ENCODE data around the gene BPIFB6.

The BPIFB6 gene

DNA sequence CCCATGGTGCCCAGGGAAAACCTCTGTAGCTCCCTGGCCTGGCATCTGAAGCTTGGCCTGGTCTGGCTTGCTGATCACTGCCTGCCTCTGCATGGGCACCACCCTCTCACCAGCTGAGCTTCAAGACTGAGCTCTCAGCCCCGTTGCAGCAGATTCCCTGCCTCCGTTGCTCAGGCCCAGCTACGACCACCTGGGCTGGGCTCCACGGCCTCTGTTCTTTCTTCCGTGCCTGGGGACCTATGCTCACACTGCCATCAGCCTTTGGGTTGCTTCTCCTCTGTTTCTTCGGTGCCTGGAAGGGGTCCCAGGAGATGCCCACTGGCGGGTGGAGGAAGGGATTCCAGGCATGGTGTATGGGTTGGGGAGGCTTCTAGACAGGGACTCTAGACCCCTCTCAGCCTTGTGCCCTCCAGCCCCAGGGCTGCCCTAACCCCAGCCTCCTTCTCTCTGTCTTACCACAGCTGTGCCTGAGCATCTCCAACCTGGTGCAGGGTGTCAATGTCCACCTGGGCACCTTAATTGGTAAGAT, 14.8 kb upstream of the BPIFB6 start:
- no peak for DNase-seq

DNA sequence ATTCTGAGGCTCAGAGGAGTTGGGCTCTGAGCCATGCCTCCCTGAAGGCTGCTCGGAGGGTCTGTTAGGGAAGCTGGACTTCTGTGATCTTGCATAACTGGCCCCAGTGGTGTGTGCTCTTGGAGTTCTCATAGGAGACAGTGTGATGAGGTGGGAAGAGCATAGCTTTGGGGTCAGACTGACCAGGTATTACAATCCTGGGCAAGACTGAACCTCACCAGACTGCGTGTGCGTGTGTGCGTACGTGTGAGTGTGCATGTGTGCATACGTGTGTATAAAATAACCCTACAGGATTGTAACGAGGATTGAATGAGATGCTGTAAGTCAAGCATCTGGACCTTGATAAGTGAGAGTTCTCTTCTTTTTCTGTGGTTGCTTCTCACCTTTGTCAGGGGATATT, 13.9 kb upstream of the BPIFB6 start:
- no peak for DNase-seq

DNA sequence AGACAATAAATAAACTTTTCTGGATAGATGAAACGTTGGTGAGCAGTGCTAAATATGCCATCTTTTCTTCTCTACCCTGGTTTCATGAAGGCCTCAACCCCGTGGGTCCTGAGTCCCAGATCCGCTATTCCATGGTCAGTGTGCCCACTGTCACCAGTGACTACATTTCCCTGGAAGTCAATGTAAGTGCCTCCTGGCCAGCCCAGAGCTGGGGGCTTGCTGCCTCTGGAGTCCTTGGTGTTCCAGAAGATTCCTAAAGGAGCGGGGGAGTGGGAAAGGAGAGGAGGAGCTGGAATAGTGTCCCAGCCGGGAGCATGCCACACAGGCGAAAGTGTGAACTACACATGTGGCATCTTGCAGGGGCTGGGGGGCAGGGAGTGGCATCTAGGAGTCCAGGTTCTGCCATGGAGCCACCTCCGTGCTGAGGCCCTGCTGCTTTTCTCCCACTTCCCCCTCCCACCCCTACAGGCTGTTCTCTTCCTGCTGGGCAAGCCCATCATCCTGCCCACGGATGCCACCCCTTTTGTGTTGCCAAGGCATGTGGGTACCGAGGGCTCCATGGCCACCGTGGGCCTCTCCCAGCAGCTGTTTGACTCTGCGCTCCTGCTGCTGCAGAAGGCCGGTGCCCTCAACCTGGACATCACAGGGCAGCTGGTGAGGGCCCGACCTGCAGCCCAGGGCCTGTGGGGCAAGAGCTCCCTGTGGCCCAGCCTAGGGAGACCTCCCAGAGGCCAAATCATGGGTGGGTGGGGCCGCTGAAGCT, 13.1 kb upstream of the BPIFB6 start:
- no peak for DNase-seq

DNA sequence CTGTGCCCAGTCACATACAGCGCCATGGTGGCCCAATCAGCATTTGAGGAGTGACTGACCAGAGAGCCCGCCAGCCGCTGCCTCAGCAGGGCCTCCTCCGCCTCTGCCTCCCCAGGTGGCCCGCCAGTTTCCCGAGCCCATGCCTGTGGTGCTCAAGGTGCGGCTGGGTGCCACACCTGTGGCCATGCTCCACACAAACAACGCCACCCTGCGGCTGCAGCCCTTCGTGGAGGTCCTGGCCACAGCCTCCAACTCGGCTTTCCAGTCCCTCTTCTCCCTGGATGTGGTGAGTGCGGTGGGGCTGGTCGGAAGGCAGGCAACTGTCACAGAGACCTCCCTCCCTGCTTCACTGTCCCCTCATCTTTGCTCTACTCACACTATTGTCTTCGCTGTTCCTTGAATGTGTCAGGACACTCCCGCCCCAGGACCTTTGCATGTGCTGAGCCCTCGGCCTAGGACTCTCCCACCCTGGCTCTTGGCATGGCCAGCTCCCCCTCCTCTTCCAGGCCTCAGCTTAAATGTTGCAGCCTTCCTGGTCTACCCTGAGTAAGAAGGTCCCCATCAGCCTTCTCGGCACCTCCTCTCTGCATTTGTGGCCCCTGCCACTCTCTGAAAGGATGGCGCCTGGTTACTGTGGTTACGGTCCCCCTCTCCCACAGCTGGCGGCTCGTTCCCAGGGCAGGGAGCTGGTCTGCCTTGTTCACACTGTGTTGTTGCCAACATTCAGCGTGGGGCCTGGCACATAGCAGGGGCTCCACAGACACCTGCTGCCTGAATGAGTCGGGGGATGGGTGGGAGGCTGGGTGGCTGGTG, 11.8 kb upstream of the BPIFB6 start:
- no peak for DNase-seq

DNA sequence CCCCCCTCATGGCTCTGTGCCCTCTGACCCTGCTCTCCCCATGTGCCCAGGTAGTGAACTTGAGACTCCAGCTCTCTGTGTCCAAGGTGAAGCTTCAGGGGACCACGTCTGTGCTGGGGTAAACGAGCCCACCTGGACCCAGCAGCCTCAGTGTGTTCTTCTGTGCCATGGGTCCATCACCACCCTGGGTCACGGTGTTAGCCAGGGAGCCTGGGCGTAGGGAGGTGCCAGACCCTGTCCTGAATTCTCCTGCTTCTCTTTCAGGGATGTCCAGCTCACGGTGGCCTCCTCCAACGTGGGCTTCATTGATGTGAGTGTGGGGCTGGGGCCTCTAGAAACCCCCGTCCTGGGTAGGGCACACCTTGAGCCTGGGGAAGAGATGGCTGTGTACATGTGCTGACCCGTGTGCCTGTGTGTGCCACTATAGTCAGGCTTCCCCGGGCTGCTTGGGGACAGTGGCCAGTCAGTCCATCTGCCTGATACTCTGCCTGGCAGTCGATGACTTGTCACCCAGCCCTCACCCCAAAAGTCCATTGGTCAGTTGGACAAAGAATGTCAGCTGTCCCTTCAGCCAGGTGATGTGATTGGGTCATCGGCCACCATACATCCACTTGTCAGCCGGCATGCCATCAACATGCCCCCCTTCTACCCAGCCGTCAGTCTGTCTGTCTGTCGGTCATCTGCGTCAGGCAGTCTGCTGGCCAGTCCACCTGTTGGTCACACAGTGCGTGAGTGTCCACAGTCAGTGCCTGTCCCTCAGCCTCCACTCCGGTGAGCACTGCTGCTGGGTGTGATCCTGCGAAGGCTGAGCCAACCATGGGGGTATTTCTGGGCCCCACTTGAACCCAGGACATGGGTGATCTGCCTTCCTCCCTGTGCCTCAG, 10.9 kb upstream of the BPIFB6 start:
- no peak for DNase-seq

DNA sequence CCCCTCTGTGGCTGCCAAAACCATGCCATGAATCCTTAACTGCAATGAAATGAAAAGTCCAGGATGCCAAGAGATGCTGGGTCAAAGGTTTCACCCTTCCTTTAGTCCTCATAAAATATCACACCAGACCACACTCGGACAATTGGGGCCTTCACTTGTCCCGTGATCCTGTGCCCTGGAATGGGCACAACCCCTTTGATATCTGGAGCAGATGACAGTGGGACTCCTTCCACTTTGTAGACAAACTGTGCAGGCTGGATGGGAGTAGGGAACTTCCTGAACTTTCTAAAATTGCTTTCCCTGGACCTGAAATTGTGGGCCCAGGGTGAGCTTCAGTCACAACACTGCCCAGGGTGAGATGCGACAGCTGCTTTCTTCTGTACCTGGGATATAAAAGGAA, 9.6 kb upstream of the BPIFB6 start:
- DNase-seq: no peak

DNA sequence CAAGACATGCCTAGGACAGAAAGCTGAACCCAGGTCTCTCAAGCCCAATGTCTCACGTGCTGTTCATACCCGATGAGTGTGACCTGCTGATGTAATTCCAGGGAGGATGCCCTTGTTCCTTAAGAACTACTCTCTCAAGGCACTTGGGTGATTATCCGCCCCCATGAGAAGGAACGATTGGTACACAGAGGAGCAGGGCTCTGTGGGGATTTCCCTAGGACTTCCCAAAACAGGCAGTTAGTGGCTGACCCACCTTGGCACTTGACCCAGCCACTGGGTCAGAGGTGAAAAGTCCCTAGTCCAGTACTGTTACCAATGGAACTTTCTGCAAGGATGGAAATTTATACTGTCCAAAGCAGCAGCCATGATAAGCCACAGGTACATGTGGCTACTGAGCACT, 9.2 kb upstream of the BPIFB6 start:
- no peak for DNase-seq

DNA sequence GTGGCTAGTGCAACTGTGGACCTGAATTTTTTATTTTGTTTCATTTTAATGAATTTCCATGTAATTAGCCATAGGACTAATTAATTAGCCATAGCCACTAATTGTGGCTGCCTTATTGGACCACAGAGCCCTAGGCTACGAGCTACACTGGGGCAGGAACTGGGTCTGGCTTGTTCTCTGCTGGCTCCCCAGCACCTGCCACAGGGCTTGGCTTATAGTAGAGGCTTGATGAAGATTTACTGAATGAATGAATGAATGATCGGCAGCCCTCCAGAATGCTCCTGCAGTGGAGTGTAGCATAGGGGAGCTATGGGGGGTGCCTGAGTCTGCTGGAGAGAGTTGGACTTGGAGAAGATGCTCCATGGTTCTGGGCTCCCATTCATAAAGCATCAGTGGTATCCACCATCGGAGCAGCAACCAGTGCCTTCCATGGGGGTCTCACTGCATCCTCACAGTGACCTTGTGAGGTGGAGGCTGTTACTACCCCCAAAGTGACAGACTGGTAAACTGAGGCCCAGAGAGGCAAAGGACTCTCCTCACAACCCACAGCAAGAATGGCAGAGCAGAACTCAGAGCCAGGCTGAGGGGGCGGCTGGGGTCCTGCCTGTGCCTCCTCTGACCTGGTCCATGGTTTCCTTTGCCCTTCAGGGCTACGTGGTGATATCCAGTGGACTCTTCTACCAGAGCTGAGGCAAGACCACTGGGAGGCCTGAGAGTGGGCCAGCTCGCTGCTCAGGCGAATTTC, 8.6 kb upstream of the BPIFB6 start:
- DNase-seq: no peak

DNA sequence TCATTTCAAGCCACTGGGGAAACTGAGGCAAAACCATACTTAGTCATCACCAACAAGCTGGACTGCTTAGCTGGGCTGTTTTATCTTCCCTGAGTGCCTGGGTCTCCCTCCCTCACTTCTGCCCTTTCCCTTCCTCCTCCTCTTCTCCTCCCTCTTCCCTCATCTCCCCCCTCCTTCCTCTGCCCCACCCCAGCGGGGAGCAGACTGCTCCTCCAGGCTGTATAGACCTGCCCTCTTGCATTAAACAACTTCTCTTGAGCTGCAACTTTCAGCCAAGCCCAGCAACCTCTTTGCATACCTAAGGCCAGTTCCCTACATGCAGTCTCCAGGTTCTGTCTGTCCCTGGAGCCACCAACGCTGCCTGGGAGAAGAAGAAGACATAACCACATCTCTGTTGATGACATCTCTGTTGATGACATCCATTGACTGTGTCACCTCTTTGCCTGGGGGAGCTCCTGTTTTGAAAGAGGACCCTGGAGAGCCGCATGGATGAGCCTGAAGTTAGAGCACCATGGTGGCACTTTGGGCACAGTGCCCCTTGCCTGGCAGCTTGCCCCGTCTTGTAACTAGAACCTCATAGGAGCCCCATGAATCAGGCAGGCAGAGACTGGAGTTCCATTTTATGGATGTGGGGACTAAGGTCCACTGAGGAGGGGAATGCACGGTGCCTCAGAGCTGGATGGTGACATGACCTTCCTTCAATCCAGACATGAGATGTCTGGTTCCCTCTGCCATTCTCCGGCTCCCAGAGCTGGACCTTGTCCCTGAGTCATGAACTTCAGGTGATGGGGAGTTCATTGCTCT, 7.8 kb upstream of the BPIFB6 start:
- no peak for DNase-seq

DNA sequence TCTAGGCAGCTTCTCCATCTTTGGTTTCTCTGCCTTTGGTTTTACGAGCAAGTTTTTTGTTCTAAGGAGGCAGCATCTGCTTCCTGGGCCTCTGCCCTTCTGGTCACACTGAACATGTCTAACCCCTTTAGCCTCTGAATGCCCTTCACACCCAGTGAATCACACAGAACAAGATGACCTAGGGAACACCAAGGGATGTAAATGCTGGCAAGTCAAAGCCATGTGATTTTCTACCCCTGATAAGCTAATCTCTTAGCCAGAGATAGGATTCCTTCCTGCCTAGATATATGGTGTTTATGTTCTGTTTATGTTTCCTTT, 7.2 kb upstream of the BPIFB6 start:
- no peak for DNase-seq

DNA sequence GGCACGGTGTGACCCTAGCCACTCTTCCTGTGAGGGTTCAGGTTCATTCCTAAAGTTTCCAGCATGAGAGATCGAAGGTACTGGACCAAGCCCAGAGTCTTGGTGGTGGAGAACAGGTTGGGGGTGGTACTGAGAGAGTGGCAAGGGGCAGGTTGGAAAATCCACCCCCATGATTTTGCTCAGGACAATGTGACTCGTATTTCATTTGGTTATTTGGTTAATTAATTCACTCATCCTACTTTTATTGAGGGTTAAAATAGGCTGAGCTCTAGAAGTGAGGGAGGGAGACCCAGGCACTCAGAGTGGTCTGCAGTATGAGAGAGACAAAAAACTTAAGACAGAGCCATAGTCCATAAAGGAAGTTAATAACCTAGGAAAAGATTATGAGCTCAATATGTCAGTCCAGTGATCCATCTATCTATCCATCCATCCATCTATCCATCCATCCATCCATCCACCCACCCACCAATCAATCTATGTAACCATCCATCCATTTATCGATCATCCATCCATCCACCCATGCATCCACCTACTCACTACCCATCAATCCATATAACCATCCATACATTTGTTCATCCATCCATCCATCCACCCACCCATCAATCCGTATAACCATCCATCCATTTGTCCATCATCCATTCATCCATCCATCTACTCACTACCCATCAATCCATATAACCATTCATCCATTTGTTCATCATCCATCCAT, 6.7 kb upstream of the BPIFB6 start:
- DNase-seq: no peak

DNA sequence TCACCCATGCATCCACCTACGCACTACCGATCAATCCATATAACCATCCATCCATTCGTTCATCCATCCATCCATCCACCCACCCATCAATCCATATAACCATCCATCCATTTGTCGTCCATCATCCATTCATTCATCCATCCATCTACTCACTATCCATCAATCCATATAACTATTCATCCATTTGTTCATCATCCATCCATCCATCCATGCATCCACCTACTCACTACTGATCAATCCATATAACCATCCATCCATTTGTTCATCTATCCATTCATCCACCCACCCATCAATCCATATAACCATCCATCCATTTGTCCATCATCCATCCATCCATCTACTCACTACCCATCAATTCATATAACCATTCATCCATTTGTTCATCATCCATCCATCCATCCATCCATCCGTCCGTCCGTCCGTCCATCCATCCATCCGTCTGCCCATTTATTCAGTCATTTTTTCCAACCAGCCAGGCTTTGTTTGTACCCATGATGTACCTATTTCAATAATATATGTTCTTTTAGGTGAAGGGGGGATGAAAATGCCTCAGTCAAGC, 6.1 kb upstream of the BPIFB6 start:
- no peak for DNase-seq

DNA sequence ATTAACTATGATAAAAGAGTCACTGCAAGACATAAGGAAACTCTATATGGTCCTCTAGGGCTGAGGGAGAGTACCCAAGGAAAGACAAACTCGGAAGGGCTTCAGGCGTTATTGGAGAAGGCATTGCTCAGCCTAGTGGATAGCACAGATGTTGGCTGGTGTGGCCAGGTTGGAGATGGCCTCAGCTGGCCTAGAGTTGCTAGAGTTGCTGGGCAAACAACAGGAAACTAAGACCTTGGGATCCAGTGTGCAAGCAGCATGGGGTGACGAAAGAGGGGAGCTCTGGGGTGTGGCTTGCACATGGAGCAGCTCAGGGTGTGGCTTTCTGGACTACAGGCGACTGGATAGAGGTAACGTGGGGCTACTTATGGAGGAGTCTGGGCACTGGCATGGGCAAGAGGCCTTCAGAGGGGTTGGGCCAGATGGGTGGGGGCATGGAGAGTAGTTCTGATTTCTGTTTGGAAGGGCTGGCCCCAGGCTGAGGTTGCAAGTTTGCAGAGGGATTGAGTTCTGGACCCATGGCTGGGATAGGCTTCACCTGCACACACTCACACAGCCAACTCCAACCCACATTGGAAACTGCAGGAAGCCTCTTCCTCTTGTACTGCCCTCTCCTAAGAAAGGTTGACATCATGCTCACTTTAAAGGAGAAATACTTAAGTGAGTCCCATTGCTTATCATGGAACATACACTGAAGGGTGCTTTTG, 5.2 kb upstream of the BPIFB6 start:
- no peak for DNase-seq

DNA sequence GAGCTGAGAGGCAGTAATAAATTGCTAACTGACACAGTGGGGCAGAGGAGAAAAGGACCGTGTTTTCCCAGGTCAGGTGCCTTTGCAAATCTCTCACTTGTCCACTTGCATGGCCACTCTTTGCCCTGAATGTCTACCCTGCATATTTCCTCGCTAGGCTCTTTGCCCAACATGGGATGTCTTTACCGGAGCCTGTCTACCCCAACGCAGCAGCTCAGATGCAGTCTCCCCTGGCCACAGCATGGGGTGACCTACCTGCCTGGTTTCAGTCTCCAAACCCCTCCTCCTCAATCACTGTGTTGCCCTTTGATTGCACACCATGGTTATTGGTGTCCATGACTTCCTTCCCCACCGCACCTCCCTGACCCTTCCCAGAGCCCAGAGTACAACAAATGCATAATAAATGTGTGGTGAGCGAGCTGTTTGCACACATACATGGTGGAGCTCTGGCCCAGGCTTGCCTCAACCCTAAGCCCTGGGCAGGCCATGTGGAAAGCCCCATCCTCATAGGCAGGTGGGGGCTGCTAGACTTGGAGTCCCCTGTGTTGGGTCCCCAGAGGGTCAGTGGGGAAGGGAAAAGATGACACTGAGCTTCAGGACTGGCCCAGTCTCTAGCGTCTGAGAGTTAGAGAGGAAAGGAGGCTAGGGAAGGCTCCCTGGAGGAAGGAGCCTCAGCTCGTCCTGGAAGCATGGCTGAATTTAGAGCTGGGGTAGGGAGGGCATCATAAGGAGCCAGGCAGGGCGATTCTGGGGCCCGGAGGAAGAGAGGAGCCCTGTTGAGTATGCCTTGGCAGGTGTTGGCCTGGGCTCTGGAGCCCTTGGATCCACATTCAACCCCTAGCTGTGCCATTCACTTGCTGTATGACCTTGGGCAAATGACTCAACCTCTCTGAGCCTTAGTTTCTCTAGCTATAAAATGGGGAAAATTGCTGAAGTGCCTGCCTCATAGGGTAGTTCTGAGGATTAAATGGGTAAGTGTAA, 4.4 kb upstream of the BPIFB6 start:
- no peak for DNase-seq

DNA sequence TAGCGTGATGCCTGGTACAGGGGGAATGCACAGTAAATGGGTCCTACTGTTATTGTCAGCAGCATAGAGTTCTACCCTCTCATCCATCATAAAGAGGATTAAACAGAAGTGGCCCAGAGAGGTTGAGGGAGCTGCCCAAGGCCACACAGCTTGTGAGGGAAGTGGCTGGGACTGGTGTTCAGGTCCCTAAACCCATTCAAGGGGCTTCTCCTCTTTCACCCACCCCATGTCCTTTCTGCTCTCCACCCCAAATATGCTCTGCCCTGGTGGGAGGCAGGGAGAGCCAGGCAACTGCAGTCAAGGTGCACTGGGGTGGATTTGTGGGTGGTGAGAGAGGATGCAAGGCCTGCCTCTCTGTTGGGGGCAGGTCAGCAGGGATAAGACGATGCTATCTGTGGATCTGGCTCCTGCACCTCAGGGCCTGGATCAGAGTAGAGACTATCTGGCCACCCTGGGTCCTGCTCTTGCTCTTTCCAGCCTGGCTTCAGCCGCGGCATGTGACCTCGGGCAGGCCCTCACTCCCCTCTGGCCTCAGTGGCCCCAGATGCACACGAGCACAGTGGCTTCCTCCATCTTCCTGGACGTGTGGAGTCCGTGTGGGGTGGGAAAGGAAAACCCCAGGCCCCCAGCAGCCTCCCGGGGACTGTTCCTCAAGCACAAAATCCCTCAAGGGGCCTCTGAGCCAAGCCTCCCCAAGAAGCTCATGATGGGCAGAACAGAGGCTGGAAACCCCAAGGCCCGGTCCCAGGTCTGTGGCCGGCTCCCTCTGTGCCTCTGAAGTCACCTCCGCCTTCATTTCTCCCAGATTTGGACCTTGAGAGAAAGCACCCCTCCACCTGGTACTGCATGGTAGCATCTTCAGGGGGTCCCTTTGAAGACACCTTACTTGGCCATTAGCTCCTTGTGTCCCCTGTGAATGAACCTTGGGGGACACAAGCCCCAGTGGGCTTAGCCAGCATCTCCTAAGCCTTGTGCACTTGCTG, 3.4 kb upstream of the BPIFB6 start:
- no peak for DNase-seq

DNA sequence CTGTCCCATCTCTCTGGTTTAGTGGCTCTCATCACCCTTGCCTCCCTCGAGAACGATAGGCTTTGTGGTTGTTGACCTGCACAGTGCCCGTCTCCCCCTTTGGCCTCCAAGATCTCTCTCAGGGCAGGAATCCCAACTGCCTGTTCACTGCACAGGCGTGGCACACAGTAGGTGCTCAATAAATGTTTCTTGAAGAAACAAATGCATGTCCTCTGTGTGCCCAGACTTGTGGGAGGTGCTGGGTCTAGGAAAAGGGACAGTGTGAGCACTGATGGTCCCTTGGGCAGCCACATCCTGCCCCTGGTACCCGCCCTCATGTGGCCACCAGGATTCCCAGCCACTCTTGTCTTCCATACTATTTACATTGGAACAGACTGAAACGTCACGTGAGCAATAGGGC, 2.6 kb upstream of the BPIFB6 start:
- no peak for DNase-seq

DNA sequence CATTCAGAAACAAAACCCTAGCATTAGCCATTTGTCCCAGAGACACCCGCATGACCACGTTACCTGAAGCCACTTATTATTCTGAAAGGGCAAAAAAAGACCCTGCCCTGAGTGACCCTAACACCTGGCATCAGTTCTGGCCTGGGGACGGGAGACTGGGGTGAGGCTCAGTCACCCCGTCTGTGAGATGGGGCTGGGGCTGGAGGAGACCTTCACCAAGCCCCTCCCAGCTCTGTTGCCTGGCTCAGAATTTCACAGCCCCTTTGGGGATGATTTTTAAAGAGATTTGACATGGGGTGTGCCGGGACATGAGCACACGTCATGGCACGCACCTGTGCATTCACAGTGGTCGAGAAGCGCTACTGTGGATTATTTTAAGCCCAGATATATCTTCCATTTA, 1.4 kb upstream of the BPIFB6 start:
- DNase-seq: no peak
